Stimulated activated CD4-positive, alpha-beta T cell treated with anti-CD3 and anti-CD28 coated beads, Interleukin-2, amount 100 ng/mL, for 48 hours (primary cell): ENCODE measurements around the gene CACTIN.
"Not testable (repeated sequence)": the region's sequence is repeated elsewhere in the genome, so short reads cannot be mapped to it uniquely, and the experiment has no call there.

Experiments used
- DNase-seq, 2 donors: peaks; one replicate each; pipeline ENCODE4 v3.0.0-alpha.2; 2020

The CACTIN gene

GRCh38 chr19:3661284-3662238 is 35.0 kb upstream of the CACTIN start:
- DNase-seq: no peak

GRCh38 chr19:3660493-3661219 is 34.1 kb upstream of the CACTIN start:
- DNase-seq: no peak

GRCh38 chr19:3659746-3660112 is 33.1 kb upstream of the CACTIN start:
- DNase-seq: no peak

- no peak for DNase-seq
Measured at GRCh38 chr19:3658870-3659745, 32.5 kb upstream of the CACTIN start.

GRCh38 chr19:3658004-3658869 is 31.6 kb upstream of the CACTIN start:
- DNase-seq: no peak

DNA sequence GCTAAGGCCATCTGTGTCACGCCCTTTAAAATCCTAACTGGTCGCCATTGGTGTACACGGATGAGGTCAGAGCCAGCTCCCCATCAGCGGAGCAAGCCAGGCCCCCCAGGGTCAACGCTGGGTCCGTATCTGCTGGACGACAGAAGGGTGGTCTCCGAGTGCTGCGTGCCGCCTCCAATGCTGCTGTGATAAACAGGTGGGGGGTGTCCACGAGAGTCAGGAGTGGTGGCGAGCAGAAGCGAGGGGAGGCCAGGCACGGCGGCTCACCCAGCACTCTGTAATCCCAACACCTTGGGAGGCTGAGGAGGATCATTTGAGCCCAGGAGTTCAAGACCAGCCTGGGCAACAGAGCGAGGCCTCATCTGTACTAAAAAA is 30.8 kb upstream of the CACTIN start:
- DNase-seq: no peak

- DNase-seq: no peak
Measured at GRCh38 chr19:3656747-3657394, 30.3 kb upstream of the CACTIN start.

DNA sequence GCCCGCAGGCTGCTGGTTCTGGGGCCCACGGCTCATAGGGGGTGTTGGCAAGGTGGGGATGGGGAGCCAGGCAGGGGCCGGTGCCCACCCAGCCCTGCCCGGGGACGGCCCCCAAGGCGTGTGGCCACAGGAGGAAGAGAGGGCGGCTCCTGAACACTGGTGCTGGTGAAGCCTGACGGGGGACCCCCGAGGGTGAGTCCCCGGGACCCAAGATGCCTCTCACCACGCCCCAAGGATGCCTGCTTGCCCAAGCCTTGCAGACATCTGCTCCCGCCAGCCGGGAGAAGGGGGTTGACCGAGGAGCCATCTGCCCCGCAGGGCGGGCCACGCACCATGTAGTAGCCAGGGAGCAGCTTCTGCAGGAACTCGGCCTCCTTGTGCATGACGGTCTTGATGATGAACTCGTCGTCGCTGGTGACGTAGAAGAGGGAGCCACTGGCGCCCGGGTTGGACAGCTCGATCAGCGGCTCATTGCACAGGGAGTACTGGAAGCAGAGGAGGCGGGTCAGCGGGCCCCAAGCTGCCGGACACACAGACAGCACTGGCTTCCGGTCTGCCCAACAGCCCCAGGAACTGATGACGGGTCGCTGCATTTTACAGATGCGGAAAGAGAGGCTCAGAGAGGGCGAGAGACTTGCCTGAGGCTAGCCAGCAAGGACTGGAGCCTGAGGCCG is 29.6 kb upstream of the CACTIN start:
- DNase-seq: no peak

DNA sequence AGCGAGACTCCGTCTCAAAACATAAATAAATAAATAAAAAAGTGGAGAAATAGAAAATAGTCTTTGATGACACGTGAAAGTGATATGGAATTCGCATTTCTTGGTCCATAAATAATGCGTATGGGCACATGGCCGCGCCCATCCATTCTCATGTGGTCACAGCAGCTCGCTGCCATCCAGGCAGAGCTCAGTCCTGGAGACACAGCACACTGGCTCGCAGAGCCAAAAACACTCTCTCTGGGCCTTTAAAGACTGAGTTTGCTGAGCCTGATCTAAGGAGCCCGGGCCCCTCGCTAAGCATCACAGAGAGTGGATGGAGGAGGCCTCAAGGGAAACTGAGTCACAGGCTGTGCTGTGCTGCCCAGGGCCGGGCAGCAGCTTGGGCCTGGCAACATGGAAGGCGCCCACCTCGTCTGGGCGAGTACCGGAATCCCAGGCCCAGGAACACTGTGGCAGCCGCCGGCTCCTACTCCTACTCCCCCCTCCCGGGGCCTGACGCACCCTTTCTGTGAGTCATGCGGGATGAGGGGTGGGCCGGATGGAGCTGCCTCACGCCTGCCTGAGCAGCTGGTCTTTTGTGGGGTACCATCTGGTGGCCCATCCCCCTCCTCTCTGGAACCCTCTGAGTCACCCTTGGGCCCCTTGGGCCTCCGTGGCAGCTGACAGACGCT is 28.9 kb upstream of the CACTIN start:
- DNase-seq: no peak

- DNase-seq: no peak
Measured at GRCh38 chr19:3653865-3654513, 27.4 kb upstream of the CACTIN start.

GRCh38 chr19:3653081-3653795 is 26.6 kb upstream of the CACTIN start:
- DNase-seq: no peak

DNA sequence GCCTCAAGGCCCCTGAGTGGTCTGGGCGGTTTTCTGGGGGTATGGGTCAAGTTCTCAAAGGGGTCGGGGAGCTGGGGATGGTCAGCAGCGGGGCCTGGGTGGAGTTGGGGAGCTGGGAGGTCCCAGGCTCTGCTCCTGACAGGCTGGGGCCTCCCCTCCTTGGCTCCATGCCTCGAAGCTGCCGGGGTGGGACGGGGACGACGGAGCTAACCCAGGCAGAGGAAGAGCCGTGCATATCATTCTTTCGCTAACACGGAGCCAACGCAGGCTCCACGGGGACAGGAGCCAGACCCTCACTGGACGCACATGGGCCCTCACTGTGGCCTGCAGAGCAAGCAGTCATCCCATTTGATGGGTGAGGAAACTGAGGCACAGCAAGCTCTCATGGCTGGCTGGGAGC is 25.8 kb upstream of the CACTIN start:
- no peak for DNase-seq

GRCh38 chr19:3651684-3652083 is 25.1 kb upstream of the CACTIN start:
- no peak for DNase-seq

DNA sequence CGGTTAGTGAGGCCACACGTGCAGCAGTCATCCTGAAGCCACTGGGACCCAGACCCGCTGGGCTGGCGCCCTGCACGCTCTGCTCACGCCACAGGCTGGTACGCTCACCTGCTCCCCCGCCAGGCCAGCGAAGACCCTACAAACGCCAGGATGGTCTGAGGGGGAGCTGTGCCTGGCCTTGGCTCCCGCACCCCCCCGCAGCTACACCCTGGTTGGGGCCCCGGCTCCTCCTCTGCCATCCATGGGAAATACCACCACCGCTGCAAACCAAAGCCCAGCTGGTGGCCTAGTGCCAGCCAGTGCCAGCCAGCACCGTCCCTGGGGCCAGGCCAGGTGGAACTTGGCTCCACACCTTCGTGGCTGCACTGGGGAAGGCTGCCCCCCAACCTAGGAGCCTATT is 23.3 kb upstream of the CACTIN start:
- DNase-seq: no peak

GRCh38 chr19:3648037-3648905 is 21.7 kb upstream of the CACTIN start:
- no peak for DNase-seq

DNA sequence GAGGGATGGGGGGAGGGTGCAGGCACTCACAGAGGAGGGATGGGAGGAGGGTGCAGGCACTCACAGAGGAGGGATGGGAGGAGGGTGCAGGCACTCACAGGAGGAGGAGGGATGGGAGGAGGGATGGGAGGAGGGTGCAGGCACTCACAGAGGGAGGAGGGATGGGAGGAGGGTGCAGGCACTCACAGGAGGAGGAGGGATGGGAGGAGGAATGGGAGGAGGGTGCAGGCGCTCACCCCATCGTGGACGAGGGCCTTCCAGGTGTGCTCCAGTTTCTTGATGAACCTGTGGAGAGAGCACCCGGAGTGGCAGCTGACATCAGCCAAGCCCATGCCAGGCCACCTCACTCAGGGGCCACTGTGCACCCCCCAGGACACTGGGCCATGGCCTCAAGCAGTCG is 20.5 kb upstream of the CACTIN start:
- DNase-seq: not testable (repeated sequence)

- DNase-seq: no peak
Measured at GRCh38 chr19:3646336-3647092, 19.9 kb upstream of the CACTIN start.
